SK-N-SH (cell line): ENCODE results near the gene VAMP5. TPM values are rescaled to one million over a fixed set of nuclear protein-coding genes. Genes with fewer than 3 reads are reported as not detected.

Experiments
- CTCF ChIA-PET: fragments of 300-600, 350-600 bp; formaldehyde crosslinking; extraction: SDS; loops from one replicate; lab custom pipeline; 2021; lab: Yijun Ruan, JAX
- POLR2A ChIA-PET: fragments of 350-600 bp; sonication (Branson Sonifier 250); formaldehyde crosslinking; extraction: SDS; loops from one replicate; lab custom pipeline; 2020; ENCODE audit warnings: antibody characterized with exemption, inconsistent platforms; lab: Yijun Ruan, JAX
- DNase-seq: peaks from one replicate; pipeline ENCODE4 v3.0.0; 2012
- H2AFZ ChIP-seq: fragments of 200-600 bp; sonication (generic); 2 replicates; pipeline ENCODE4 v1.8.1; 2016; ENCODE audit warnings: antibody characterized with exemption, mild to moderate bottlenecking, low read depth
- H3F3A ChIP-seq: fragments of 200-600 bp; sonication (generic); replicated peaks from 2 replicates; pipeline ENCODE3; 2016; ENCODE audit warnings: antibody characterized with exemption, mild to moderate bottlenecking; ENCODE audit not compliant: insufficient read depth
- H3K27ac ChIP-seq, 2 experiments: fragments of 200-500 bp in 1 of 2; fragments of 200-600 bp in 1 of 2; sonication (Bioruptor generic) in 1 of 2; sonication (generic), shearing (Covaris generic) in 1 of 2; 2 replicates each; pipeline versions ENCODE4 v1.5.1 to v1.6.1; 2014 to 2016; ENCODE audit warnings: low read depth in 2 of 2, inconsistent platforms in 1 of 2, low read length in 1 of 2, mild to moderate bottlenecking in 1 of 2, mixed read lengths in 1 of 2
- H3K27me3 ChIP-seq: fragments of 200-600 bp; sonication (generic), shearing (Covaris generic); 2 replicates; pipeline ENCODE4 v1.6.1; 2016; ENCODE audit warnings: mixed run types; ENCODE audit not compliant: insufficient read depth
- H3K36me3 ChIP-seq, 2 experiments: fragments of 200-500 bp in 1 of 2; fragments of 200-600 bp in 1 of 2; sonication (Bioruptor generic) in 1 of 2; sonication (generic) in 1 of 2; replicated peaks in 1 of 2; 2 replicates each; pipeline versions ENCODE3 to v1.5.1; 2014 to 2016; ENCODE audit warnings: low read length in 1 of 2, mild to moderate bottlenecking in 1 of 2; ENCODE audit not compliant: insufficient read depth in 2 of 2, control insufficient read depth in 1 of 2
- H3K4me1 ChIP-seq, 2 experiments: fragments of 200-500 bp in 1 of 2; fragments of 200-600 bp in 1 of 2; sonication (Bioruptor generic) in 1 of 2; sonication (generic), shearing (Covaris generic) in 1 of 2; 2 replicates each; pipeline versions ENCODE4 v1.5.1 to v1.6.1; 2014 to 2016; ENCODE audit warnings: low read depth in 1 of 2, low read length in 1 of 2, mixed run types in 1 of 2; ENCODE audit not compliant: insufficient read depth in 2 of 2, control insufficient read depth in 1 of 2
- H3K4me2 ChIP-seq: fragments of 200-600 bp; sonication (generic), shearing (Covaris generic); 2 replicates; pipeline ENCODE4 v1.6.1; 2017; ENCODE audit warnings: mixed run types
- H3K4me3 ChIP-seq, 2 experiments: fragments of 200-500 bp in 1 of 2; fragments of 200-600 bp in 1 of 2; sonication (Bioruptor generic) in 1 of 2; sonication (generic), shearing (Covaris generic) in 1 of 2; 2 replicates each; pipeline versions ENCODE4 v1.5.1 to v1.8.1; 2014 to 2016; ENCODE audit warnings: low read depth in 2 of 2, inconsistent platforms in 1 of 2, low read length in 1 of 2, mild to moderate bottlenecking in 1 of 2, mixed read lengths in 1 of 2, moderate library complexity in 1 of 2
- H3K79me2 ChIP-seq: fragments of 200-600 bp; sonication (generic); 2 replicates; pipeline ENCODE4 v1.8.1; 2017; ENCODE audit warnings: mild to moderate bottlenecking; ENCODE audit not compliant: insufficient read depth
- H3K9ac ChIP-seq: fragments of 200-600 bp; sonication (generic); 2 replicates; pipeline ENCODE4 v1.6.1; 2017; ENCODE audit warnings: mixed run types
- H3K9me2 ChIP-seq: fragments of 200-600 bp; sonication (generic); 2 replicates; pipeline ENCODE4 v1.6.1; 2017; ENCODE audit warnings: mixed run types
- H3K9me3 ChIP-seq: fragments of 200-600 bp; sonication (generic); 2 replicates; pipeline ENCODE4 v1.6.1; 2017; ENCODE audit warnings: mixed run types, mild to moderate bottlenecking, moderate library complexity
- H4K20me1 ChIP-seq: fragments of 200-600 bp; sonication (generic); 2 replicates; pipeline ENCODE4 v1.6.1; 2017; ENCODE audit warnings: mild to moderate bottlenecking, mixed run types; ENCODE audit not compliant: insufficient read depth
- CTCF ChIP-seq: fragments of 200-600 bp; sonication (generic); IDR thresholded peaks from 2 replicates; pipeline ENCODE4 v1.6.1; 2017; ENCODE audit warnings: antibody characterized with exemption, mild to moderate bottlenecking, moderate library complexity
- ELF1 ChIP-seq: IDR thresholded peaks from 2 replicates; pipeline ENCODE4 v1.4.0; 2012
- EP300 ChIP-seq, 2 experiments: IDR thresholded peaks; 2 replicates each; pipeline versions ENCODE4 v1.4.0 to v1.6.1; 2012; ENCODE audit warnings: borderline replicate concordance in 1 of 2, low read depth in 1 of 2, low read length in 1 of 2
- FOXM1 ChIP-seq: IDR thresholded peaks from 2 replicates; pipeline ENCODE4 v1.4.0; 2012; ENCODE audit warnings: low read depth, mild to moderate bottlenecking
- GABPA ChIP-seq: IDR thresholded peaks from 2 replicates; pipeline ENCODE4 v1.4.0; 2012; ENCODE audit warnings: low read depth, mild to moderate bottlenecking
- IRF3 ChIP-seq: fragments of 150-350 bp; IDR thresholded peaks from 2 replicates; pipeline ENCODE4 v1.6.1; 2016; ENCODE audit warnings: mild to moderate bottlenecking, low read depth, low read length
- PBX3 ChIP-seq: IDR thresholded peaks from 2 replicates; pipeline ENCODE4; 2012
- SIN3A ChIP-seq: IDR thresholded peaks from 2 replicates; pipeline ENCODE4 v1.6.1; 2012; ENCODE audit warnings: low read depth, mild to moderate bottlenecking, low read length, moderate library complexity, borderline replicate concordance
- TCF12 ChIP-seq: IDR thresholded peaks from 2 replicates; pipeline ENCODE4 v1.4.0; 2012
- TEAD4 ChIP-seq: IDR thresholded peaks from 2 replicates; pipeline ENCODE4 v1.4.0; 2012; ENCODE audit warnings: mild to moderate bottlenecking, borderline replicate concordance; ENCODE audit not compliant: insufficient read depth
- USF1 ChIP-seq: IDR thresholded peaks from 2 replicates; pipeline ENCODE4 v1.4.0; 2012; ENCODE audit warnings: low read depth, borderline replicate concordance
- YY1 ChIP-seq: IDR thresholded peaks from 2 replicates; pipeline ENCODE4 v1.4.0; 2012; ENCODE audit warnings: low read depth, mild to moderate bottlenecking
- ZBTB33 ChIP-seq: IDR thresholded peaks from 2 replicates; pipeline ENCODE4 v1.4.0; 2012; ENCODE audit warnings: low read depth, borderline replicate concordance
- WGBS: methylation state at CpG from one replicate; pipeline ENCODE4 v1.1.6; 2017; ENCODE audit warnings: low lambda C conversion rate; 5-methylcytosine and 5-hydroxymethylcytosine counted together
- polyA plus RNA-seq, 3 experiments: library from polyadenylated mRNA; depleted of rRNA; stranded (reverse); fragments of >200 nt; gene quantifications; 2 replicates each; pipeline ENCODE4 v1.2.3, GENCODE V29; 2012

The VAMP5 gene
- polyA plus RNA-seq, 1 of the 3 experiments (the other 2 are of a cell fraction) = 12.0 TPM

- no peak overlapping the region for H3K9ac ChIP-seq
- no peak overlapping the region for H2AFZ ChIP-seq
- no peaks in the 10 kb centered on the region for H3K9me3 ChIP-seq
- ChIA-PET POLR2A (interaction anchor here (1.0 to 5.9 kb wide), 5 partner anchors 11 to 115 kb away, joined by 4 to 135 read pairs (median 4); no protein-coding TSS in a partner anchor), CTCF (interaction anchor here (1.3 to 10.6 kb wide), 4 partner anchors 10 to 114 kb away, joined by 3 to 146 read pairs (median 89); partner anchors contain the start of gene SH2D6)
- no peaks in the 10 kb centered on the region for H3K27me3 ChIP-seq
- no peak overlapping the region for H3K4me3 ChIP-seq
- 80% methylated on average over 3 of the region's 3 CpGs for WGBS
- DNase-seq = no peak
- no peaks in the 10 kb centered on the region for H3F3A ChIP-seq
- peaks cover 4% of the 10 kb centered on the region for H4K20me1 ChIP-seq
- peaks cover 32% of the 10 kb centered on the region for H3K79me2 ChIP-seq
- peak overlapping the region in 1 of 2 experiments; percentile 62; a peak in 2 of 4 replicates for H3K27ac ChIP-seq
- no peaks in the 10 kb centered on the region for H3K36me3 ChIP-seq
- no peak for TF ChIP-seq YY1
- TF ChIP-seq PBX3 = no peak
- TF ChIP-seq FOXM1 = no peak
- TF ChIP-seq SIN3A = no peak
- no peak for TF ChIP-seq ZBTB33
- no peak for TF ChIP-seq CTCF
- no peak for TF ChIP-seq IRF3
- no peak for TF ChIP-seq TCF12
- TF ChIP-seq USF1 = no peak
- TF ChIP-seq EP300 (IDR thresholded peaks at IDR 0.05; ENCODE audit: borderline replicate concordance in 1 of 2, low read depth in 1 of 2, low read length in 1 of 2) = no peak
- no peak for TF ChIP-seq ELF1
- no peak for TF ChIP-seq GABPA
- TF ChIP-seq TEAD4 = no peak
- H3K4me2 ChIP-seq = no peak overlapping the region
- H3K4me1 ChIP-seq = peaks cover 13 to 27% of the 10 kb centered on the region in 2 experiments; a peak in 3 of 4 replicates
- H3K9me2 ChIP-seq = no peaks in the 10 kb centered on the region
Measured at GRCh38 chr2:85534881-85535280, 49.4 kb upstream of the VAMP5 start.
